SK-N-SH (cell line): ENCODE data around the gene SETD7. TPM values are rescaled to one million over a fixed set of nuclear protein-coding genes. Genes with fewer than 3 reads are reported as not detected.

Experiments
- CTCF ChIA-PET: fragments of 300-600, 350-600 bp; formaldehyde crosslinking; extraction: SDS; loops from one replicate; lab custom pipeline; 2021; lab: Yijun Ruan, JAX
- POLR2A ChIA-PET: fragments of 350-600 bp; sonication (Branson Sonifier 250); formaldehyde crosslinking; extraction: SDS; loops from one replicate; lab custom pipeline; 2020; ENCODE audit warnings: antibody characterized with exemption, inconsistent platforms; lab: Yijun Ruan, JAX
- DNase-seq: peaks from one replicate; pipeline ENCODE4 v3.0.0; 2012
- H2AFZ ChIP-seq: fragments of 200-600 bp; sonication (generic); 2 replicates; pipeline ENCODE4 v1.8.1; 2016; ENCODE audit warnings: antibody characterized with exemption, mild to moderate bottlenecking, low read depth
- H3F3A ChIP-seq: fragments of 200-600 bp; sonication (generic); replicated peaks from 2 replicates; pipeline ENCODE3; 2016; ENCODE audit warnings: antibody characterized with exemption, mild to moderate bottlenecking; ENCODE audit not compliant: insufficient read depth
- H3K27ac ChIP-seq, 2 experiments: fragments of 200-500 bp in 1 of 2; fragments of 200-600 bp in 1 of 2; sonication (Bioruptor generic) in 1 of 2; sonication (generic), shearing (Covaris generic) in 1 of 2; 2 replicates each; pipeline versions ENCODE4 v1.5.1 to v1.6.1; 2014 to 2016; ENCODE audit warnings: low read depth in 2 of 2, inconsistent platforms in 1 of 2, low read length in 1 of 2, mild to moderate bottlenecking in 1 of 2, mixed read lengths in 1 of 2
- H3K27me3 ChIP-seq: fragments of 200-600 bp; sonication (generic), shearing (Covaris generic); 2 replicates; pipeline ENCODE4 v1.6.1; 2016; ENCODE audit warnings: mixed run types; ENCODE audit not compliant: insufficient read depth
- H3K36me3 ChIP-seq, 2 experiments: fragments of 200-500 bp in 1 of 2; fragments of 200-600 bp in 1 of 2; sonication (Bioruptor generic) in 1 of 2; sonication (generic) in 1 of 2; replicated peaks in 1 of 2; 2 replicates each; pipeline versions ENCODE3 to v1.5.1; 2014 to 2016; ENCODE audit warnings: low read length in 1 of 2, mild to moderate bottlenecking in 1 of 2; ENCODE audit not compliant: insufficient read depth in 2 of 2, control insufficient read depth in 1 of 2
- H3K4me1 ChIP-seq, 2 experiments: fragments of 200-500 bp in 1 of 2; fragments of 200-600 bp in 1 of 2; sonication (Bioruptor generic) in 1 of 2; sonication (generic), shearing (Covaris generic) in 1 of 2; 2 replicates each; pipeline versions ENCODE4 v1.5.1 to v1.6.1; 2014 to 2016; ENCODE audit warnings: low read depth in 1 of 2, low read length in 1 of 2, mixed run types in 1 of 2; ENCODE audit not compliant: insufficient read depth in 2 of 2, control insufficient read depth in 1 of 2
- H3K4me2 ChIP-seq: fragments of 200-600 bp; sonication (generic), shearing (Covaris generic); 2 replicates; pipeline ENCODE4 v1.6.1; 2017; ENCODE audit warnings: mixed run types
- H3K4me3 ChIP-seq, 2 experiments: fragments of 200-500 bp in 1 of 2; fragments of 200-600 bp in 1 of 2; sonication (Bioruptor generic) in 1 of 2; sonication (generic), shearing (Covaris generic) in 1 of 2; 2 replicates each; pipeline versions ENCODE4 v1.5.1 to v1.8.1; 2014 to 2016; ENCODE audit warnings: low read depth in 2 of 2, inconsistent platforms in 1 of 2, low read length in 1 of 2, mild to moderate bottlenecking in 1 of 2, mixed read lengths in 1 of 2, moderate library complexity in 1 of 2
- H3K79me2 ChIP-seq: fragments of 200-600 bp; sonication (generic); 2 replicates; pipeline ENCODE4 v1.8.1; 2017; ENCODE audit warnings: mild to moderate bottlenecking; ENCODE audit not compliant: insufficient read depth
- H3K9ac ChIP-seq: fragments of 200-600 bp; sonication (generic); 2 replicates; pipeline ENCODE4 v1.6.1; 2017; ENCODE audit warnings: mixed run types
- H3K9me2 ChIP-seq: fragments of 200-600 bp; sonication (generic); 2 replicates; pipeline ENCODE4 v1.6.1; 2017; ENCODE audit warnings: mixed run types
- H3K9me3 ChIP-seq: fragments of 200-600 bp; sonication (generic); 2 replicates; pipeline ENCODE4 v1.6.1; 2017; ENCODE audit warnings: mixed run types, mild to moderate bottlenecking, moderate library complexity
- H4K20me1 ChIP-seq: fragments of 200-600 bp; sonication (generic); 2 replicates; pipeline ENCODE4 v1.6.1; 2017; ENCODE audit warnings: mild to moderate bottlenecking, mixed run types; ENCODE audit not compliant: insufficient read depth
- ELF1 ChIP-seq: IDR thresholded peaks from 2 replicates; pipeline ENCODE4 v1.4.0; 2012
- FOSL2 ChIP-seq: IDR thresholded peaks from 2 replicates; pipeline ENCODE4 v1.4.0; 2012; ENCODE audit warnings: low read depth, mild to moderate bottlenecking, moderate library complexity, borderline replicate concordance
- GABPA ChIP-seq: IDR thresholded peaks from 2 replicates; pipeline ENCODE4 v1.4.0; 2012; ENCODE audit warnings: low read depth, mild to moderate bottlenecking
- GATA2 ChIP-seq: sonication (generic); formaldehyde crosslinking; IDR thresholded peaks from 2 replicates; pipeline ENCODE4 v1.5.0; 2020; ENCODE audit warnings: mild to moderate bottlenecking, missing genetic modification reagents
- MAX ChIP-seq: IDR thresholded peaks from 2 replicates; pipeline ENCODE4 v1.4.0; 2012; ENCODE audit warnings: low read depth
- MEF2A ChIP-seq: IDR thresholded peaks from 2 replicates; pipeline ENCODE4 v1.4.0; 2012; ENCODE audit warnings: low read depth, borderline replicate concordance
- NRF1 ChIP-seq: IDR thresholded peaks from 2 replicates; pipeline ENCODE4 v1.6.1; 2012; ENCODE audit warnings: low read depth, mild to moderate bottlenecking, low read length
- POLR2AphosphoS5 ChIP-seq: IDR thresholded peaks from 2 replicates; pipeline ENCODE4 v1.6.1; 2012; ENCODE audit warnings: low read depth, low read length
- RCOR1 ChIP-seq: fragments of 150-350 bp; IDR thresholded peaks from 2 replicates; pipeline ENCODE4 v1.6.1; 2017; ENCODE audit warnings: antibody characterized with exemption, low read length
- REST ChIP-seq: IDR thresholded peaks from 2 replicates; pipeline ENCODE4 v1.6.1; 2012; ENCODE audit warnings: mild to moderate bottlenecking, low read depth, low read length, moderate library complexity
- RXRA ChIP-seq: IDR thresholded peaks from 2 replicates; pipeline ENCODE4 v1.4.0; 2012; ENCODE audit warnings: low read depth, mild to moderate bottlenecking, borderline replicate concordance
- SMC3 ChIP-seq: IDR thresholded peaks from 2 replicates; pipeline ENCODE4 v1.6.1; 2012; ENCODE audit warnings: low read depth, low read length, improper control_type of control experiment
- TCF12 ChIP-seq: IDR thresholded peaks from 2 replicates; pipeline ENCODE4 v1.4.0; 2012
- TEAD4 ChIP-seq: IDR thresholded peaks from 2 replicates; pipeline ENCODE4 v1.4.0; 2012; ENCODE audit warnings: mild to moderate bottlenecking, borderline replicate concordance; ENCODE audit not compliant: insufficient read depth
- USF1 ChIP-seq: IDR thresholded peaks from 2 replicates; pipeline ENCODE4 v1.4.0; 2012; ENCODE audit warnings: low read depth, borderline replicate concordance
- YY1 ChIP-seq: IDR thresholded peaks from 2 replicates; pipeline ENCODE4 v1.4.0; 2012; ENCODE audit warnings: low read depth, mild to moderate bottlenecking
- WGBS: methylation state at CpG from one replicate; pipeline ENCODE4 v1.1.6; 2017; ENCODE audit warnings: low lambda C conversion rate; 5-methylcytosine and 5-hydroxymethylcytosine counted together
- polyA plus RNA-seq, 3 experiments: library from polyadenylated mRNA; depleted of rRNA; stranded (reverse); fragments of >200 nt; gene quantifications; 2 replicates each; pipeline ENCODE4 v1.2.3, GENCODE V29; 2012
- TF ChIP-seq, protein P1 (sequence below): IDR thresholded peaks from 2 replicates; pipeline ENCODE4 v1.4.0; 2012; ENCODE audit warnings: low read depth, borderline replicate concordance

The SETD7 gene
- polyA plus RNA-seq, 1 of the 3 experiments (the other 2 are of a cell fraction): 5.0 TPM

- no peak for TF ChIP-seq REST
- TF ChIP-seq, all 33 proteins: peak for 0
Measured at GRCh38 chr4:139501527-139501926, 54.5 kb downstream of the SETD7 start (continued).

DNA sequence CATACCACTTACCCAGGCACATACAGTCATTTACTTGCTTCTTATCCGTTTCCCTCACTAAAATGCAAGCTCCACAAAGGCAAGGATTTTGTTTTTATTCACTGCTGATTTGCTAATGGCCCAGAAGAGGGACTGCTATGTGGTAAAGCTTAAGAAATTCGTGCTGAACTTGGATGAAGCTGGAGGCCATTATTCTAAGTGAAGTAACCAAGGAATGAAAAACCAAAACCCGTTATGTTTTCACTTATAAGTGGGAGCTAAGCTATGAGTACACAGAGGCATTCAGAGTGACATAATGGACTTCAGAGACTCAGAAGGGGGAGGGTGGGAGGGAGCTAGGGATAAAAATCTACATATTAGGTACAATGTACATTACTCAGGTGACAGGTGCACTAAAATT lies 54.9 kb downstream of the SETD7 start:
- WGBS: 63% methylated on average over 3 of the region's 3 CpGs
- no peak overlapping the region for H3K9ac ChIP-seq
- ChIA-PET POLR2A (no interaction called here), CTCF (no interaction called here)
- no peak for DNase-seq
- H3K79me2 ChIP-seq: no peaks in the 10 kb centered on the region
- H3K4me1 ChIP-seq: no peaks in the 10 kb centered on the region; a peak in 1 of 4 replicates
- H3K36me3 ChIP-seq: peaks cover 0 to 3% of the 10 kb centered on the region in 2 experiments
- H3K9me3 ChIP-seq: no peaks in the 10 kb centered on the region
- no peak for TF ChIP-seq YY1
- no peak for TF ChIP-seq SMC3
- no peak for TF ChIP-seq POLR2AphosphoS5
- no peak for TF ChIP-seq GATA2 (CRISPR knock-in tag)
- no peak for TF ChIP-seq RCOR1
- no peak for TF ChIP-seq MAX
- no peak for TF ChIP-seq NRF1
- TF ChIP-seq MEF2A: no peak
- TF ChIP-seq TCF12: no peak
- TF ChIP-seq, protein P1, sequence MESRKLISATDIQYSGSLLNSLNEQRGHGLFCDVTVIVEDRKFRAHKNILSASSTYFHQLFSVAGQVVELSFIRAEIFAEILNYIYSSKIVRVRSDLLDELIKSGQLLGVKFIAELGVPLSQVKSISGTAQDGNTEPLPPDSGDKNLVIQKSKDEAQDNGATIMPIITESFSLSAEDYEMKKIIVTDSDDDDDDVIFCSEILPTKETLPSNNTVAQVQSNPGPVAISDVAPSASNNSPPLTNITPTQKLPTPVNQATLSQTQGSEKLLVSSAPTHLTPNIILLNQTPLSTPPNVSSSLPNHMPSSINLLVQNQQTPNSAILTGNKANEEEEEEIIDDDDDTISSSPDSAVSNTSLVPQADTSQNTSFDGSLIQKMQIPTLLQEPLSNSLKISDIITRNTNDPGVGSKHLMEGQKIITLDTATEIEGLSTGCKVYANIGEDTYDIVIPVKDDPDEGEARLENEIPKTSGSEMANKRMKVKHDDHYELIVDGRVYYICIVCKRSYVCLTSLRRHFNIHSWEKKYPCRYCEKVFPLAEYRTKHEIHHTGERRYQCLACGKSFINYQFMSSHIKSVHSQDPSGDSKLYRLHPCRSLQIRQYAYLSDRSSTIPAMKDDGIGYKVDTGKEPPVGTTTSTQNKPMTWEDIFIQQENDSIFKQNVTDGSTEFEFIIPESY: no peak
- TF ChIP-seq GABPA: no peak
- TF ChIP-seq TEAD4: no peak
- TF ChIP-seq FOSL2: no peak
- TF ChIP-seq USF1: no peak
- TF ChIP-seq RXRA: no peak
- no peak for TF ChIP-seq ELF1
- no peaks in the 10 kb centered on the region for H3F3A ChIP-seq
- no peaks in the 10 kb centered on the region for H4K20me1 ChIP-seq
- no peaks in the 10 kb centered on the region for H3K9me2 ChIP-seq
- no peak overlapping the region for H3K4me2 ChIP-seq
- H3K27ac ChIP-seq: no peak overlapping the region
- H3K4me3 ChIP-seq: no peak overlapping the region
- H2AFZ ChIP-seq: no peak overlapping the region
- H3K27me3 ChIP-seq: no peaks in the 10 kb centered on the region
